Testis (tissue), 2 donors: ENCODE results near the gene MPV17.

Experiments used
- POLR2A ChIP-seq: fragments of 450-650 bp; IDR thresholded peaks from one replicate; pipeline ENCODE4 v1.6.1; 2017; ENCODE audit warnings: antibody characterized with exemption, mild to moderate bottlenecking, moderate library complexity
- TF ChIP-seq, protein P1 (sequence below), 3 experiments: fragments of 450-650 bp in 2 of 3; fragments of 200-600 bp in 1 of 3; sonication (generic) in 1 of 3; IDR thresholded peaks; one replicate each; pipeline ENCODE4 v1.5.1; 2016 to 2019; ENCODE audit warnings: antibody characterized with exemption in 3 of 3, mild to moderate bottlenecking in 2 of 3, moderate library complexity in 1 of 3

DNA sequence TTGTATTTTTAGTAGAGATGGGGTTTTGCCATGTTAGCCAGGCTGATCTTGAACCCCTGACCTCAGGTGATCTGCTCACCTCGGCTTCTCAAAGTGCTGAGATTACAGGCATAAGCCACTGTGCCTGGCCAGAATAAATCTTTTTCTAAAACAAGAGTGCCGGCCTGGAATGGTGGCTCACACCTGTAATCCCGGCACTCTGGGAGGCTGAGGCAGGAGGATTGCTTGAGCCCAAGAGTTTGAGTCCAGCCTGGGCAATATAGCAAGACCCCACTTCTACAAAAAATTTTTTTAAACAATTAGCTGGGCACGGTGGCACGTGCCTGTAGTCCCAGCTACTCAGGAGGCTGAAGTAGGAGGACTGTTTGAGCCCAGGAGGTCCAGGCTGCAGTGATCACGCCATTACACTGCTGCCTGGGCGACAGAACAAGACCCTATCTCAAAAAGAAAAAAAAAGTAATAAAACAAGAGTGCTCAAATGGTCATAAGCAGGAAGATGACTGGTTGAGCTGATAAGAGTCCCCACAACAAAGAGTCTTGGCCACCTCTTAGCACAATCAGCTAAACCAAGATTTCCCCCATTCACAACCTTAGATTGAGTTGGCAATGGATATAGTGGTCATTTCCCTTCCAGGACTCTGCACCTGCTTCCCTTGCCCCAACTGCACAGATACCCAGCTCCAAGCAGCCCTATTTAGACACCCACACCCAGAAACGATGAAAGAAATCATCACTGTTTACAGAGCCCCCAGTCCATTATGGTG is 8.8 kb downstream of the MPV17 start:
- TF ChIP-seq, protein P1, sequence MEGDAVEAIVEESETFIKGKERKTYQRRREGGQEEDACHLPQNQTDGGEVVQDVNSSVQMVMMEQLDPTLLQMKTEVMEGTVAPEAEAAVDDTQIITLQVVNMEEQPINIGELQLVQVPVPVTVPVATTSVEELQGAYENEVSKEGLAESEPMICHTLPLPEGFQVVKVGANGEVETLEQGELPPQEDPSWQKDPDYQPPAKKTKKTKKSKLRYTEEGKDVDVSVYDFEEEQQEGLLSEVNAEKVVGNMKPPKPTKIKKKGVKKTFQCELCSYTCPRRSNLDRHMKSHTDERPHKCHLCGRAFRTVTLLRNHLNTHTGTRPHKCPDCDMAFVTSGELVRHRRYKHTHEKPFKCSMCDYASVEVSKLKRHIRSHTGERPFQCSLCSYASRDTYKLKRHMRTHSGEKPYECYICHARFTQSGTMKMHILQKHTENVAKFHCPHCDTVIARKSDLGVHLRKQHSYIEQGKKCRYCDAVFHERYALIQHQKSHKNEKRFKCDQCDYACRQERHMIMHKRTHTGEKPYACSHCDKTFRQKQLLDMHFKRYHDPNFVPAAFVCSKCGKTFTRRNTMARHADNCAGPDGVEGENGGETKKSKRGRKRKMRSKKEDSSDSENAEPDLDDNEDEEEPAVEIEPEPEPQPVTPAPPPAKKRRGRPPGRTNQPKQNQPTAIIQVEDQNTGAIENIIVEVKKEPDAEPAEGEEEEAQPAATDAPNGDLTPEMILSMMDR (IDR thresholded peaks at IDR 0.05) = no peak
- no peak for TF ChIP-seq POLR2A
